SJCRH30 (cell line): ENCODE results near the gene HEY2. TPM values are rescaled to one million over a fixed set of nuclear protein-coding genes. Genes with fewer than 3 reads are reported as not detected.
"Not testable (repeated sequence)": the region's sequence is repeated elsewhere in the genome, so short reads cannot be mapped to it uniquely, and the experiment has no call there.

Source experiments
- DNase-seq, 2 experiments: peaks; one replicate each; pipeline ENCODE4 v3.0.0-alpha.2; 2015 to 2020
- H3K27ac ChIP-seq: fragments of 250-450 bp; sonication (Bioruptor Pico); 2 replicates; pipeline ENCODE4 v1.5.1; 2020; ENCODE audit warnings: mild to moderate bottlenecking, moderate library complexity
- H3K27me3 ChIP-seq: fragments of 250-450 bp; sonication (Bioruptor Pico); 2 replicates; pipeline ENCODE4 v1.5.1; 2020; ENCODE audit warnings: mild to moderate bottlenecking, moderate library complexity
- H3K36me3 ChIP-seq: fragments of 250-450 bp; sonication (Bioruptor Pico); 2 replicates; pipeline ENCODE4 v1.5.1; 2020; ENCODE audit warnings: mild to moderate bottlenecking, moderate library complexity
- H3K4me1 ChIP-seq: fragments of 250-450 bp; sonication (Bioruptor Pico); 2 replicates; pipeline ENCODE4 v1.5.1; 2020; ENCODE audit warnings: mild to moderate bottlenecking, moderate library complexity
- H3K4me3 ChIP-seq: fragments of 250-450 bp; sonication (Bioruptor Pico); 2 replicates; pipeline ENCODE4 v1.5.1; 2020; ENCODE audit warnings: mild to moderate bottlenecking, moderate library complexity
- H3K9me3 ChIP-seq: fragments of 250-450 bp; sonication (Bioruptor Pico); replicated peaks from 2 replicates; pipeline ENCODE4 v1.5.1; 2020; ENCODE audit warnings: mild to moderate bottlenecking, moderate library complexity
- total RNA-seq: library from RNA; depleted of rRNA; stranded (reverse); fragments of >200 nt; shearing (Covaris generic); gene quantifications from 2 replicates; pipeline ENCODE4 v1.2.3, GENCODE V29; 2014

HEY2 gene
- total RNA-seq, 1 experiment from 2014 or later: 0.22 TPM

DNA sequence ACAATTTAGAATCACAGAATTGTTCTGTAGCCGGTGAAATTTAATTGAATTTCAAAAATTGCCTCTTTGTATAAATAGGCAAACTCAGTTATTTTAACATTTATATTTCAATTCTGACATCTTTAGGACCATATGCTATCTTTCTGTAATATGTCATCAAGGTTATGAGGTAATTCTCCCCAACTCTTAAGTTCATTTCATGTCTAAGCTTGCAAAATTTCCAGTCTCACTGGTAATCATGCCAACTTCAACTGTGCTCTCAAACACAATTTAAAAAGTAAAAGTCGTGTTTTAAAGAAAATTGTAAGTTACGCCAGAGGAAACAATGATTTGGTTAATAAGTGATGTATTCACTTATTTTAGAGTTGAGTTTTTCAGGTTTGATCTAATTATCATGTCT lies 42.7 kb downstream of the HEY2 start:
- Histone ChIP-seq H3K36me3 (no peaks in the 10 kb centered on the region), H3K4me1 (peaks cover 7% of the 10 kb centered on the region), H3K27ac (no peak overlapping the region), H3K9me3 (no peaks in the 10 kb centered on the region), H3K27me3 (no peaks in the 10 kb centered on the region), H3K4me3 (no peak overlapping the region)
- no peak for DNase-seq

- no peaks in the 10 kb centered on the region for H3K27me3 ChIP-seq
- H3K27ac ChIP-seq: no peak overlapping the region
- H3K9me3 ChIP-seq: no peaks in the 10 kb centered on the region
- no peak overlapping the region for H3K4me3 ChIP-seq
- H3K4me1 ChIP-seq: peaks cover 7% of the 10 kb centered on the region
- no peaks in the 10 kb centered on the region for H3K36me3 ChIP-seq
- DNase-seq: no peak
Observed at GRCh38 chr6:125792680-125793079, 43.2 kb downstream of the HEY2 start.

- Histone ChIP-seq H3K9me3 (no peaks in the 10 kb centered on the region), H3K27me3 (no peaks in the 10 kb centered on the region), H3K36me3 (no peaks in the 10 kb centered on the region), H3K27ac (no peak overlapping the region), H3K4me1 (peaks cover 7% of the 10 kb centered on the region), H3K4me3 (no peak overlapping the region)
- DNase-seq: no peak
Observed at GRCh38 chr6:125793280-125793679, 43.8 kb downstream of the HEY2 start.

DNA sequence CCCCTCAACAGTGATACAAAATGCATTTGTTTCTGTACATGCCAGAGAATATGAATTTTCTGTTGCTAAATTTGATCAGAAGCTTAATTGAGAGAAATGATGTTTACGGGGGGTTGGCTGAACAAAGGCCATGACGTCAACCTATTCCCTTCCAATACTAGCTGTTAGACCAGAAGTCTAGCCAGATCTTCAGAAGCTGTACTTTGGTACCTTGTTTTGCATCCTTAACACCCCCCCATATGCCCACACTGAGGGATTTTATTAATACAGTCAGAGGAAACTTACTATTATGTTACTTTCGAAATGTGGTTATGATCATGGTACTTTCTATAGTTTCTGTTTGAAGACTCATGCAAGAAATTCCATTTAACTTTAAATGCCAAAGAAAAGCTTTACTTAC lies 44.4 kb downstream of the HEY2 start:
- Histone ChIP-seq H3K4me3 (no peak overlapping the region), H3K36me3 (no peaks in the 10 kb centered on the region), H3K27ac (no peak overlapping the region), H3K9me3 (no peaks in the 10 kb centered on the region), H3K4me1 (peaks cover 7% of the 10 kb centered on the region), H3K27me3 (no peaks in the 10 kb centered on the region)
- DNase-seq: no peak

- Histone ChIP-seq H3K36me3 (no peaks in the 10 kb centered on the region), H3K4me1 (peaks cover 5% of the 10 kb centered on the region), H3K9me3 (no peaks in the 10 kb centered on the region), H3K4me3 (no peak overlapping the region), H3K27me3 (no peaks in the 10 kb centered on the region), H3K27ac (no peak overlapping the region)
- DNase-seq: no peak
Observed at GRCh38 chr6:125794342-125795137, 45.1 kb downstream of the HEY2 start.

DNA sequence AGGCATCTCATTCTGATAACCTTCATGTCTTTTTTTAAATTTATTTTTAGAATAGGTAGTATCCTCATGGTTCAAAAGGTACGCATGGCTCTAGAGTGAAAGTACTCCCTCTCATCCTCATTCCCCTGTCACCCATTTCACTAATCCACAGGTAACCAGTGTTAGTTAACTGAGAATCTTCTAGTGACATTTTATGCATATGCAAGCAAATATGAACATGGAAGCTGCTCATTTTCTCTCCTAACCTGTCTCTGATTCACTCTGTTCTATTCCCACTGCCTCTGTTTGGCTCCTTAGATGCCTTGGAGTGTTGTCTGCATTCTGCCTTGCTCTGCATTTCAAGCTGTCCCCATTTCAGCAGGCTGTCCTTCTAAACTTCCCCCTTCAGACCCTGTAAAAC lies 45.9 kb downstream of the HEY2 start:
- Histone ChIP-seq H3K4me3 (no peak overlapping the region), H3K27me3 (no peaks in the 10 kb centered on the region), H3K4me1 (peaks cover 5% of the 10 kb centered on the region), H3K27ac (no peak overlapping the region), H3K36me3 (no peaks in the 10 kb centered on the region), H3K9me3 (no peaks in the 10 kb centered on the region)
- no peak for DNase-seq

- H3K4me1 ChIP-seq: no peaks in the 10 kb centered on the region
Observed at GRCh38 chr6:125797120-125797885, 47.9 kb downstream of the HEY2 start.

GRCh38 chr6:125797886-125798444 lies 48.5 kb downstream of the HEY2 start:
- H3K9me3 ChIP-seq: no peaks in the 10 kb centered on the region
- DNase-seq: no peak
- H3K27me3 ChIP-seq: no peaks in the 10 kb centered on the region

More at GRCh38 chr6:125797120-125797885, 47.9 kb downstream of the HEY2 start:
- Histone ChIP-seq H3K4me3 (no peak overlapping the region), H3K27me3 (no peaks in the 10 kb centered on the region), H3K27ac (no peak overlapping the region), H3K9me3 (no peaks in the 10 kb centered on the region), H3K36me3 (no peaks in the 10 kb centered on the region)
- DNase-seq: no peak

GRCh38 chr6:125798734-125799508 lies 49.5 kb downstream of the HEY2 start:
- Histone ChIP-seq H3K9me3 (no peaks in the 10 kb centered on the region), H3K4me3 (no peak overlapping the region), H3K36me3 (no peaks in the 10 kb centered on the region), H3K27me3 (no peaks in the 10 kb centered on the region), H3K27ac (no peak overlapping the region), H3K4me1 (no peaks in the 10 kb centered on the region)
- no peak for DNase-seq

More at GRCh38 chr6:125797886-125798444, 48.5 kb downstream of the HEY2 start:
- H3K27ac ChIP-seq: no peak overlapping the region
- H3K36me3 ChIP-seq: no peaks in the 10 kb centered on the region
- H3K4me1 ChIP-seq: no peaks in the 10 kb centered on the region
- no peak overlapping the region for H3K4me3 ChIP-seq

DNA sequence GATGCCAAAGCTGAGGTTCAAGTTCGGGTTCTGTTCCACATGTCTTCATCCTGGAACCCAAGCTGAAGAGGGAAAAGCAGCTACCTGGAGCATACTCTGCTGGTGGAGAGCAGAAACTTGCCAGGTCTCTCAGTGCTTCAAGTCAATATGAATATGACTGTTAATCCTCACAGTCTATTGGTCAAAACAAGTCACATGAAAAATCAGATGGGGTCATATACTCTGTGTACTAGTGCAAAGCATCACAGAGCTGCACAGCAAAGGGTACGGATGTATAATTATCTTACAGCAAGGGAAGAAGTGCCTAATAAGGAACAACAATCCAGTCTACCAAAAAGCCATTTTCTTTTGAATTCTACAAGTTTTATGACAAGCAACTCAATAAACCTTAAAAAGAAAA lies 53.0 kb downstream of the HEY2 start:
- Histone ChIP-seq H3K27ac (no peak overlapping the region), H3K27me3 (no peaks in the 10 kb centered on the region), H3K9me3 (no peaks in the 10 kb centered on the region), H3K4me3 (no peak overlapping the region), H3K36me3 (no peaks in the 10 kb centered on the region), H3K4me1 (no peaks in the 10 kb centered on the region)
- no peak for DNase-seq

DNA sequence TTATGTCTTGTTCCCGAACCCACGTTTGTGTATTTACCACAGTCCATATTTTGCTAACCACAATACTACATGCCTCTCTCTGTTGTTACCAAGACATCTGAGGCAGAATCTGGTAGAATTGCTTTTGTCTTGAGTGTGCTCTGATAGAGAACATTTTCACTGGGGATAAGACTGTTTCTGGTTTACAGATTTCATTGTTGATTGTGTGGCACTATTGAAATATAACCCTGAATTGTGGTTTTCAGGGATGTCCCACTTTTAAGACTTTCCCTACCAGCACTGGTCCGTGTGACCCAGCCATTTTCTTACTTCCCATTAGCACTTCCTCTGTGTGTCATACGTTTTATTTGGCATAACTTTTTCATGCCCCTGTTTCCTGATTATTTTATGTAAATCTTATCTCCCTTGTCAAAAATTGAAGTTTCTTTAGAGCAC lies 53.5 kb downstream of the HEY2 start:
- DNase-seq: peak in 1 of 2 experiments; percentile 17
- Histone ChIP-seq H3K36me3 (no peaks in the 10 kb centered on the region), H3K27ac (no peak overlapping the region)

DNA sequence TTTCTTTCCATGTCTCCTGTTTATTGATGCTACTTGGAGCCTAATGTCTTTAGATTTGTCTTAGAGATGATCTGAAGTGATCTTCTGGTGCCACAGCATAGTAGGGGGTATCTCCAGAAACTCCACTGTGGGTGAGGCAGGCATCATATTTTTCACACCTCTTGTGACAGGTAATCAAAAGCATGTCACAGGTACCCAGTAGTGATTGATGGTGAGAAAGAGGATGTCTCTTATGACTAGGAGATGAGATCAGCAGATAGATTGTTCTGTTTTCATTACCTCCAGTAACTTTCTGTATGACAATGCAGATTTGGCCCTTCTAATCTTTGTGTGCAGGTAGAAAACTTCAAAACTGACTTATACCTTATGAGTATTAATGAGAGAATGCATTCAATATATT lies 54.8 kb downstream of the HEY2 start:
- Histone ChIP-seq H3K36me3 (no peaks in the 10 kb centered on the region), H3K27ac (no peak overlapping the region), H3K9me3 (no peaks in the 10 kb centered on the region), H3K4me3 (no peak overlapping the region), H3K27me3 (no peaks in the 10 kb centered on the region), H3K4me1 (no peaks in the 10 kb centered on the region)
- no peak for DNase-seq

More for the DNA sequence above, 53.5 kb downstream of the HEY2 start:
- Histone ChIP-seq H3K4me1 (no peaks in the 10 kb centered on the region), H3K4me3 (no peak overlapping the region), H3K27me3 (no peaks in the 10 kb centered on the region), H3K9me3 (no peaks in the 10 kb centered on the region)

DNA sequence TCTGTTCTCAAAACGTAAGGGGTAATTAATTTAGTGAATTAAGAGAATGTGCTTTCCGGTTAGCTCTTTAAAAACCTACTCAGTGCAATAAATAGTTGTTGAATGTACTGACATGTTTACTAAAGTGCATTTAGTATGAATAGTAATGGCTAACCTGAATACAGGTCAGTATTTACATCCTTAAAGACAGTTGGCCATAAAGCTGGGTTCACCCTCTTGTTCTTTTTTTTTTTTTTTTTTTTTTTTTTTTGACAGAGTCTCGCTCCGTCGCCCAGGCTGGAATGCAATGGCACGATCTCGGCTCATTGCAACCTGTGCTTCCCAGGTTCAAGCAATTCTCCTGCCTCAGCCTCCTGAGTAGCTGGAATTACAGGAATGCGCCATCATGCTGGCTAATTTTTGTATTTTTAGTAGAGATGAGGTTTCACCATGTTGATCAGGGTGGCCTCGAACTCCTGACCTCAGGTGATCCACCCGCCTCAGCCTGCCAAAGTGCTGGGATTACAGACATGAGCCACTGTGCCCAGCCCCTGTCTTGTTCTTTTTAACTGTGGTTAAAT lies 55.5 kb downstream of the HEY2 start:
- not testable (repeated sequence) for H3K4me3 ChIP-seq, H3K27ac ChIP-seq, H3K4me1 ChIP-seq, H3K27me3 ChIP-seq, H3K9me3 ChIP-seq, H3K36me3 ChIP-seq, DNase-seq

DNA sequence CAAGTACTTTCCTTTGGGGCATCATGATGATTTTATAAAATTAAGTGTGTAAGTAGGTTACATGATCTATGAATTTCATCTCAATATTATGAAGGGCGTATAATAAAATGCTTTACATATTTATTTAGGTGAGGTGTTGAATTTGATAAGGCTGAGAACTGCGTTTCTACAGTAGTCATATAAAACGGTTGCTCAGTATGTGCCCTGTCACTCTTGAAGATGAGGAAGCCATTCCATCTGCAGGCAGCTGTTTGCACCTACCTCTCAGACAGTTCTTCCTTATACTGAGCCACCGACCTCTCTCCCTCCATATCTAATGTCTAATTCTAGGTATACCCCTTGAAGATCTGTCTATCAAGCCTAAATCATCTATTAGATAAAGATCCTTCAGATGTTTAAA lies 57.4 kb downstream of the HEY2 start:
- no peaks in the 10 kb centered on the region for H3K9me3 ChIP-seq
- DNase-seq: no peak
- no peak overlapping the region for H3K4me3 ChIP-seq
- no peaks in the 10 kb centered on the region for H3K36me3 ChIP-seq
- no peaks in the 10 kb centered on the region for H3K27me3 ChIP-seq
- H3K4me1 ChIP-seq: no peaks in the 10 kb centered on the region; the same call in 1 of the 2 replicates
- H3K27ac ChIP-seq: no peak overlapping the region
